ENCODE measurements around the gene STK38.
A peak's percentile ranks its signal among the peaks of the same experiment; 100 is the strongest.
"Not testable (repeated sequence)": the region's sequence is repeated elsewhere in the genome, so short reads cannot be mapped to it uniquely, and the experiment has no call there.

Gene STK38

DNA sequence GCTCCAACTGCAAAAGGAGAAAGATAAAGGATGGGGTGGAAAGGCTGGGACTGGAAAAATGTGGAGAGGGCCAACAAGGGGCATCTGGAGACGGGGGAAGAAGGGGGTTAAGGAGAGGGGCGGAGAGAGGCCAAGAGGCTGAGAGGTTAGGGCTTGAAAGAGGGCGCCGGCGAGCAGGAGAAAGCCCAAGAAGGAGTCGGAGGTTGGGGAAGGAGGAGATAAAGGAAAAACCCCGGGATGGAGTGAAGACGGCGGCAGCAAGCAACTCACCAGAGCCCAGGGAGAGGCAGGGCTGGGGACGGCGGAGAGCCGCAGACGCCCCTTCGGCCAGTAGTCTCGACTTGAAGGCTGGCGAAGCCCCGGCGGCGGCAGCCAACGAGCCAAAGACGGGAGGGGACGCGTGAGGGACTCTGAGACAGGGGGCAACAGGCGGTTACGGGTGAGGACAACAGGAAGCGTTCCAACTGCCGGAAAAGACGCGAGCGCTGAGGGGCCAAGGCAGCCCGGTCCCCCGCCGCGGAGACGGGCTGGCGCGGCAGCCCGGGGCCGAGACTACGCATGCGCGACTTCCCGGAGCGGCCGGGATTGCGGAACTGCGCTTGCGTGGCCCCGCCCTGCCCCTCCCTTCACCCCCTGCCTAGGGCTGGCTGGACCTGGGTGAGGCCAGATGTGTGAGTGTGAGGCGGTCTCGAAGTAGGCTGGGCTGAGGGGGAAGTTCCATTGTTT lies at the start of gene STK38:
Gene STK38 (minus strand): TSS at position 560 of the 726 bp plus-strand sequence. CDS start 7,277 bp downstream, outside the sequence.
- DNase-seq, result peak; percentile 87

GRCh38 chr6:36596356-36596755 lies 49.1 kb upstream of the STK38 start:
- DNase-seq, result no peak

GRCh38 chr6:36594816-36595643 lies 47.8 kb upstream of the STK38 start:
- DNase-seq, result peak; percentile 66

DNA sequence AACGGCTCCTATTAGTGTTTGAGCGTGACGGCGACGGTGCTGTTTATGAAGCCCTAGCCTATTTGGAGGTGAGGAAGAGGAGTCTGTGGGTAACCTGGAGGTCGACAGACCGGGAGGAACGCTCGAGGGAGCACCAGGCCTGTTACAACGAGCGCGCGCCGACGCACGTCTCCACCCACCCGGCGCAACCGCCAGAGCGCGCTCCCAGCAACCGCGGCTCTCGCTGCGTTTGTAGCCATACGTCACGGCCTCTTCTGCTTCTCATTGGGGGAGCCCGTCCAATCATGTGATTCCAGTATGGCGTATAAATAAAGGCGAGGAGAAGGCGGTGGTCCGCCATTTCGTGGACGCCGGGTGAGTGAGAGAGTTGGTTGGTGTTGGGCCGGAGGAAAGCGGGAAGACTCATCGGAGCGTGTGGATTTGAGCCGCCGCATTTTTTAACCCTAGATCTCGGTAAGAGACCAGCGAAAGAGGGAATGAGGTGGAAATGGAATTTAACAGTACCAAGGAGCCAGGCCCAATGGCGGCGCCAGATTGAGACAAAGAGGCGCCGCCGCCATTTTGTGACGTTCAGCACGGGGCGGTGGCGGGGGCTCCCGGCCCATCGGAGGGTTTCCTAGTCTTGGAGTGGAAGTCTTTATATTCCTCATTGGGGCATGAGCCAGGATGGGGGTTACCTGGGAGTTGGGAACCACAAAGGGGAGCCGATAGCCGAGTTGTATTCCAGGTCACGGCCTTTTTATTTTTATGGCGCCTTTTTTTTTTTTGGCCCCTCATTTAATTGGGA lies 46.9 kb upstream of the STK38 start, which contains the start of gene SRSF3:
Gene SRSF3 (plus strand): TSS at position 334 of the 787 bp plus-strand sequence. CDS start 2,401 bp downstream, outside the sequence.
- DNase-seq, result peak; percentile 99

DNA sequence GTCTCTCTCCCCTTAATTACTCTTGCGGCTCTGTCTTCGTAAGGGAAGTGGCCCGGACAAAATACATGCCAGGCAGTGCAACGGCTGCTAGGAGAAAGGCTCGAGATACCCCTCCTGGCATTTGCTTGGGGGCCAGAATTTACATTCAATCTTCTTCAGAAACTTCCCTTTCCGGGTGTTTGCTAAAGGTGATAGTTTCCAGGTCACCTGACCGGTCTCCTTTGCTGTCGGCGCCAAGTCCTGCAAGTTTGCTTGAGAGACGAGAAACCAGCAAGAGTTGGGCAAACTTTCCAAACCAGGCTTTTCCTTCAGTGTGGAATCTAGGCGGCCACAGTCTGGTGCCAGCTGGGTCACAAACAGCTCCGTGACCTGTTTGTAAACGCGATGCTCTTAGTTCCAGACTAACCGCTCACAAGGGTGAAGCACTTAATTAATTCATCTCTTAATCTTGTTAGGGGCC lies 46.3 kb upstream of the STK38 start:
- DNase-seq, result peak; percentile 76

DNA sequence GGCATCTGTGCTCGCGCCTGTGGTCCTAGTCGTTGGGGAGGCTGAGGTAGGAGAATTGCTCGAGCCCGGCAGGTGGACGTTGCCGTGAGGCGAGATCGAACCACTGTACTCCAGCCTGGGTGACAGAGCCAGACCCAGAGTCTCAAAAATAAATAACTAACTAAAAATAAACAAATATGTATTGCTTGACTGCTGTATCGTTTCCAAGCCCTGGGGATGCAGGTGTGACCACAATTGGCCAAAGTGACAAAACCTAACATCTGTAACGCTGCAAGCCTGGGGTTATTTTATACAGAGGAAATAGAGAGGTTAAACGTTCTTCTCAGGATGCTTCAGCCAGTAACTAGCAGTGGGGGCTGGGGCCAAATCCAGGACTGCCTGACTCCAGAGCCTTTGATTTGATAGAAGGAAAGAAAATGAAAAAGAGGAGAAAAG lies 45.0 kb upstream of the STK38 start:
- no peak for DNase-seq

- no peak for DNase-seq
These were observed 43.0 kb upstream of the STK38 start for GRCh38 chr6:36590237-36590636.

DNA sequence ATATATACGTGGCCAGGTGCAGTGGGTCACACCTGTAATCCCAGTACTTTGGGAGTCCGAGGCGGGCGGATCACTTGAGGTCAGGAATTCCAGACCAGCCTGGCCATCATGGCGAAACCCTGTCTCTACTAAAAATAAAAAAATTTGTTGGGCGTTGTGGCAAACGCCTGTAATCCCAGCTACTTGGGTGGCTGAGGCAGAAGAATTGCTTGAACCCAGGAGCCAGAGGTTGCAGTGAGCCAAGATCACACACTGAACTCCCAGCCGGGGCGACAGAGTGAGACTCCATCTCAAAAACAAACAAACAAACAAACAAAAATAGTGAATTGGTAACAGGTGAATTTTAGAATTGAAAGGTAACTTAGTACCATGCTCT lies 41.7 kb upstream of the STK38 start:
- DNase-seq, result not testable (repeated sequence)

GRCh38 chr6:36586606-36587005 lies 39.3 kb upstream of the STK38 start:
- DNase-seq, result no peak

- DNase-seq, result no peak
These were observed 34.4 kb upstream of the STK38 start for GRCh38 chr6:36581716-36582115.

DNA sequence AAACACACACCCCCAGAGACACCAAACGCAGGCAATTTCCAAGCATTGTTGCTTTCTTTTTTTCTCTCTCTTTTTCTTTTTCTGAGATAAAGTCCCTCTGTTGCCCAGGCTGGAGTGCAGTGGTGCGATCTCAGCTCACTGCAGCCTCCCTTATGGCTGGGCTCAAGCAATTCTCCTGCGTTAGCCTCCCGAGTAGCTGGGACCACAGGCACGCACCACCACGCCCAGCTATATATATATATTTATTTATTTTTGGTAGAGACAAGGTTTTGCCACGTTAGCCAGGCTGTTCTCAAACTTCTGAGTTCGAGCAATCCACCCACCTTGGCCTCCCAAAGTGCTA lies 32.9 kb upstream of the STK38 start:
- DNase-seq, result no peak

- no peak for DNase-seq
These were observed 31.2 kb upstream of the STK38 start for GRCh38 chr6:36578431-36578830.

DNA sequence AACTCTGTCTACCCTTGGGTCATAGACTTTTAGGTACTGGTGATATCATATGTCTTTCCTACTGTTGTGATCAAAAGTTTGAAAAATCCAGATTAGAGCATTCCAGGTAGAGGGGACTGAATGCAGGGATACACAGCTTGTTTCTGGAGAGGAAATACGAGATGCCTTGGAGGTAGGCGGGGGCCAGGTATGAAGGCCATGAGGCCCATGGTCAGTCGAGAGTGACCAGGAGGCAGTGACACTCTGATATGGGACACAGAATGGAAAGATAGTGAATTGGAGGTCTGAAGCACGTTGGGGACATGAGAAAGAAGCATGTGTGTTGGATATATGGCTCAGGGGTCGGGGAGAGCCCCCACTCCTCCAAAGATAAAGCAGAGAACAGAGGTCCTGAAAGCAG lies 30.8 kb upstream of the STK38 start:
- no peak for DNase-seq

DNA sequence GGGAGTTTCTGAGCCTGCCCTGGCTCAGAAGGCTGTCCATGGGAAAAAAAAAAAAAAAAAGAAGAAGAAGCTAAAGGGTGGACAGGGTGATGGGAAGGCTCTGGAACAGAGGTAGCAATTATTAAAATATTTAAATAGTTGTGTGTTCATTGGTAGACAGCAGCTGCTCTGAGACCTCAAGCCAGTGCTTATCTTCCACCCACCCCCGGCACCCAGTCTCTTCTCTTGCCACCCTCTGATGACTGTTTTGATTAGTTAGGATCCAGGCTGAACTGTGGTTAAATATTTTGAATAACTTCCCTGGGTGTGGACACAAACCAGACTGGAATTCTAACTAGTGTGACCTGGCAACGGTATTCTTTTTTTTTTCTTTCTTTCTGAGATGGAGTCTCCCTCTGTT lies 30.0 kb upstream of the STK38 start:
- no peak for DNase-seq

GRCh38 chr6:36576578-36576977 lies 29.3 kb upstream of the STK38 start:
- no peak for DNase-seq

GRCh38 chr6:36574679-36575078 lies 27.4 kb upstream of the STK38 start:
- DNase-seq, result no peak

DNA sequence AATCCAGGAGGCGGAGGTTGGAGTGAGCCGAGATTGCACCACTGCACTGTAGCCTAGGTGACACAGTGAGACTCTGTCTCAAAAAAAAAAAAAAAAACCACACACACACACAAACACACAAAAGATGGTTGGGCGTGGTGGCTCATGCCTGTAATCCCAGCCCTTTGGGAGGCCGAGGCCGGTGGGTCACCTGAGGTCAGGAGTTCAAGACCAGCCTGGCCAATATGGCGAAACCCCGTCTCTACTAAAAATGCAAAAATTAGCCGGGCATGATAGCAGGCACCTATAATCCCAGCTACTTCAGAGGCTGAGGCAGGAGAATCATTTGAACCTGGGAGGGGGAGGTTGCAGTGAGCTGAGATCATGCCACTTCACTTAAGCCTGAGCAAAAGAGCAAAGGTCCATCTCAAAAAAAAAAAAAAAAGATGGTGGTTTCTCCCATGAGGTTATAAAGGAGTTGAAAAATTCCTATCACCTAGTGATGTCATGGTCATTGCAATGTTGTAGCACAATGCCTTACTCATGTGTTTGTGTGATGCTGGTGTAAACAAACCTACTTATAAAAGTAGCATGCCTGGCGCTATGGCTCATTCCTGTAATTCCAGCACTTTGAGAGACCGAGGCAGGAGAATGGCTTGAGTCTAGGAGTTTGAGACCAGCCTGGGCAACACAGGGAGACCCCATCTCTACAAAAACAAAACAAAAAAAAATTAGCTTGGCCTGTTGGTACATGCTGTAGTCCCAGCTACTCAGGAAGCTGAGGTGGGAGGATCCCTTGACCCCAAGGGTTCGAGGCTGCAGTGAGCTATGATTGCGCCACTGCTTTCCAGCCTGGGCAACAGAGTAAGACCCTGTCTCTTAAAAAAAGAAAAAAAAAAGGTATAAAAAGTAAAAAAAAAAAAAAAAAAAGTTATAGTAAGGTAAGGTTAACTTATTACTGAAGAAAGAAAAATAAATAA lies 25.4 kb upstream of the STK38 start:
- not testable (repeated sequence) for DNase-seq

- no peak for DNase-seq
These were observed 24.1 kb upstream of the STK38 start for GRCh38 chr6:36571122-36572043.

DNA sequence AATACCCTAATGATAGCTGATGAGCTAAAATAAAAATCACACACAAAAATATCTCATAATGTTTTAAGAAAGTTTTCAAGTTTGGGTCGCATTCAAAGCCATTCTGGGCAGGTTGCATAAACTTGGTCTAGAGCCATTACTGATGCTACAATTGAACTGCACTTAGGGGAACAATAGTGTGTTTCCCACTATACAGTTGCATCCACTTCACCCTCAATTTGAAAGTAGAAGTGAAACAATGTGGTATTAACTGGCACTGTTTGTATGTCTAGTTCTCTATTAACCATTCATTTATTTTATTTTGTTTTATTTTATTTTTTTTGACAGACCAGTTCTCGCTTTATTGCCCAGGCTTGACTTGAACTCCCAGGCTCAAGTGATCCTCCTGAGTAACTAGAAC lies 23.0 kb upstream of the STK38 start:
- no peak for DNase-seq

DNA sequence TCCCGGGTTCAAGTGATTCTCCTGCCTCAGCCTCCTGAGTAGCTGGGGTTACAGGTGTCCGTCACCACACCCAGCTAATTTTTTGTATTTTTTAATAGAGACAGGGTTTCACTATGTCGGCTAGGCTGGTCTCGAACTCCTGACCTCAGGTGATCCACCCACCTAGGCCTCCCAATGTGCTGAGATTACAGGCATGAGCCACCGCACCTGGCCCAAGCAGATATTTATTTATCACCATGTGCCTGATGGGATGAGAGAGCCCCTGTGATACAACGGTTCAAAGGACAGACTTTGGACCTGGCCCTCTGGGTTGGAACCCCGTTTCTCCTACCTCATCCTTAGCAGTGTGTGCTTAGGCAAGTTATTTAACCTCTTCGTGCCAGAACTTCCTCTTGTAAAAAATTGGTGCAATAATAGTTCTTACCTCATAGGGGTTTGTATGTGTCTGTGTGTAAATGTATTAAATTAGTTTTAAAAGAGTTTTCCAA lies 19.2 kb upstream of the STK38 start:
- no peak for DNase-seq

GRCh38 chr6:36563928-36564284 lies 16.6 kb upstream of the STK38 start:
- DNase-seq, result no peak

All from DMS79 treated with DMSO at 0.1 percent for 48 hours (cell line).